GM18909 (cell line): Measurements from ENCODE around the gene BBLN.

Experiments
- ATAC-seq: cut with Tn5 transposase; IDR thresholded peaks from one replicate; pipeline ENCODE4 v1.9.1; 2021; ENCODE audit warnings: mild to moderate bottlenecking; ENCODE audit not compliant: unreplicated experiment, poor library complexity

Gene BBLN

GRCh38 chr9:128206916-128207910 is 47.1 kb downstream of the BBLN start:
- no peak for ATAC-seq

- ATAC-seq, result no peak
These were observed 48.3 kb downstream of the BBLN start for GRCh38 chr9:128208386-128208785.

GRCh38 chr9:128208946-128209669 is 49.0 kb downstream of the BBLN start:
- no peak for ATAC-seq

- no peak for ATAC-seq
These were observed 51.3 kb downstream of the BBLN start for GRCh38 chr9:128211186-128211980.

- no peak for ATAC-seq
These were observed 51.9 kb downstream of the BBLN start for GRCh38 chr9:128211981-128212281.
